HG02852 (cell line): ENCODE measurements around the gene HSD17B12.

Experiments
- ATAC-seq: cut with Tn5 transposase; IDR thresholded peaks from one replicate; pipeline ENCODE4 v1.9.1; 2021; ENCODE audit warnings: mild to moderate bottlenecking, moderate library complexity; ENCODE audit not compliant: unreplicated experiment

Gene HSD17B12

DNA sequence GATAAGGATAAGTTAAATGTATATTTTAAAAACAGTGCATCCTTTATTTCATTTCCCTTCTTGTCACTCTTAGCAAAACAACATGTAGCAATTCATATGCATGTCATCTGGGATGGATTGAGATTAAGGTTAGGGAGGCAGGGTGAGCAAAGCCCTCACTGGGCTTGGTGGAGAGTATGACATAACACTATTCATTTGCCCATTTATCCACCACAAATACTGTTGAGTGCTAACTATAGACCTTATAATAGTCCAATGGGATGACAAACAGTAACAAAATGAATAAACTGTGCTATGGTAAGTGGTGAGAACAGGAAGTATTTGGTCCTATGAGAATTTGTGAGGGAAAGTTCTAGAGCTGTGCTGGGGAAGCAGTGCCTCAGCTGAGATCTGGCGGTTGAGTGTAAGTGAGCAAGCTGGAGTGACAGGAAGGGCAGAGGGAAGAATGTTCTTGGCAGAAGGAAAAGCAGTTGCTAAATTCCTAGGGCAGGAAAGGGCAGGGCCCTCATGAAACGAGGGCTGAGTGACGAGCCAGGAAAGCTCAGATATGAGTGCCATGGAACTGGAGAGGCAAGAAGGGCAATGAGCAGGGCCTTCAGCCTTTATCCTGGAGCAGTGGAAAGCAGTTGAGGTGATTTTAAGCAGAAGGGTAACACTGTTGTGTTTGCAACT lies 6.7 kb downstream of the HSD17B12 start:
- no peak for ATAC-seq

DNA sequence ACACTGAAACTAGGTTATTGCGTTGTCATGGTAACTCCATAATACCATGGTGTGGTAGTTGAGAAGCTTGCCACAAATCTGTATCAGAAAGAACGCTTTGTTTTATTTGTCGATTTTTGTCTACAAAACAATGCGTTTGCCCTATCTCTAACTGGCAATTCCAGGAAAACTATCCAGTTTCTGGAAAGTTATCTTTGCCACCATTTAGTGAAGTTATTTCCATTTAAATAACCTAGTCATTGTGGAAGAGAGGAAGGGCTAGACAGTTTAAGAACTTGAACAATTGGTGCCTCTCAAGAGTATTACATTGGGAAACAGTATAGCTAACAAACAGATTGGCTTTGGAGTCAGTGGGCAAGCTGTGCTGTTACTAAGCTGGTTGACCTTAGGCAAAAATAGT lies 7.9 kb downstream of the HSD17B12 start:
- ATAC-seq = no peak

DNA sequence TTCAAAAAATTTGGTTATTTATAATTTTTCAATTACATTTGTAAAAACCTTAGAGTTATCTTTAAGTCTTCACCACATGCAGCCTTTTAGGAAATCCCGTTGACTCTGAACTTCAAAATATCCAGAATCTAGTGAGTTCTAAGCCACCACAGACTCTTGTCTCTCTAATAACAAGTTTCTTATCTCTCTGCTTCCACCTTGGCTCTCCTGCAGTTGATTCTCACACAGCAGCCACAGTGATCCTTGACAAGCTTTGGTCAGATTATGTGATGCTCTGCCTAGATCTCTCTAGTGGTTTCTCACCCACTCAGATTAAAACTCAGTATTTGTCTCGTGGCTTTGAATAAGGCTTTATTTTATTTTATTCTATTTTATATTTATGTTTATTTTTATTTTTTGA lies 8.6 kb downstream of the HSD17B12 start:
- ATAC-seq = no peak

DNA sequence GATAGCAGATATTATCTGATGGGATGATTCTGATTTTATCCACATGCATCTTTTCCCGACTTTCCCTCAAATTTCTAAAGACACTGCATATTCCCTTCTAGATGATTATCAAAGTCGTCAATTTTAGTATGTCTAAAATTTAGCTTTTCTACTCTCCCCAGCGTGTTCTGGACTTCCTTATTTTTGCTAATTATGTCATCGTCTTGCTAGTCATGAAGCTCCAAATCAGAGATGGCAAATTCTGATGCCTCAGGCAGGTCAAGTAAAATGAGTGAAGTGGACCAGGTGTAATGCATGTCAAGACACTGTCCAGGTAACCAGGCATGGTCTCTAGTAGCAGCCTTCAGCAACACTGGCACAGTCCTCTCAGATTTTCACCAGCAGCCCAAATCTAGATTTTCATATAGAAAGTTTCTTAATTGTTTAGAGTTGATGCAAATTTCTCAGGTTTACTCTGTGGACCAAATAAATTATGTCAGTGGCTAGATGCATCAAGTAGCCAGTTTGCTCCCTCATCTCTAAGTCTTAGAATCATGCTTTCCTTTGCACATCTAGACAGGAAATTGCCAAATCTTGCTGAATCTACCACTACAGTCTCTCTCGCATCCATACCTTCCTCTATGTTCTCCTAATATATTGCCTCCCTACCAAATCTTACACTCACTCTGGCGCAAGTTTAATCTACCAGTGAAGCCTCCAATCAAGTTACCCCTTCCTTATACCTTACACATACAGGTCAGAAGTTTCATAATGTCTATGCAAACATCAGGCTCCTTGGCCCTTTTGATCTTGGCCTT lies 10.6 kb downstream of the HSD17B12 start:
- no peak for ATAC-seq

DNA sequence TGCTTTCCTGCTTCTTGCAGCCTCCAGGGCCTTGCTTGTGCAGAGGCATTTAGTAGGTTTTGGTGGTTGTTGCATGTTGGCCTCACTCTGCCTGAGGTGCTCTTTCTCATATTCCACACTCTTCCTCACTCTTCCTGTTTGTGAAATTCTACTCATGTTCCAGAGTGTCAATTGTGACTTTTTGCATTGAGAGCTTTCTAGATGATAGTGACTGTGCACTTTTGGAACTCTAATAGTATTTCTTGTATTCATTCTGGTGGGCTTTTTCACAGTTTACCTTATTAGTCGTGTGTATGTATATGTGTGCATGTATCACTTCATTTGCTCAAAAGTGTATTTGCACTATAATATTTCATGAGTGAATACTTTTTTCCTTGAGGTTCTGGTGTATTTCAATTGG lies 11.3 kb downstream of the HSD17B12 start:
- ATAC-seq = no peak

DNA sequence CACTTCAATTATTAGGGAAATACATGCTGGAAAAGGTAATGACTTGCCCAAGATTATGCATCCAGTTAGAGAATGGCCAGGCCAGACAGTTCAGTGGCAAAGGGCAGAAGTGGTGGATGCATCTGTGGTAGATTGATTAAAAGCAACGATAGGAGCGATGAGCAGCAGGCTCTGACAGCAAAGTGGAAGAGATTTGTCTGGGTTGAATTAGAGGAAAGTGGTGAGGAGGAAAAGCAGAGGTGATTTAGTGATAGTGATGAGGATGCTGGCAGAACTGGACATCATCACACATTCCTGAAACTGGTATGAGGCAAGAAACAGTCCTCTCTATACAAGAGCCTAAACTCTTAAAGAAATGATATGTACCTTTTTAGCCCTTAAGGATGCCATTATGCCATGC lies 12.5 kb downstream of the HSD17B12 start:
- ATAC-seq = no peak

DNA sequence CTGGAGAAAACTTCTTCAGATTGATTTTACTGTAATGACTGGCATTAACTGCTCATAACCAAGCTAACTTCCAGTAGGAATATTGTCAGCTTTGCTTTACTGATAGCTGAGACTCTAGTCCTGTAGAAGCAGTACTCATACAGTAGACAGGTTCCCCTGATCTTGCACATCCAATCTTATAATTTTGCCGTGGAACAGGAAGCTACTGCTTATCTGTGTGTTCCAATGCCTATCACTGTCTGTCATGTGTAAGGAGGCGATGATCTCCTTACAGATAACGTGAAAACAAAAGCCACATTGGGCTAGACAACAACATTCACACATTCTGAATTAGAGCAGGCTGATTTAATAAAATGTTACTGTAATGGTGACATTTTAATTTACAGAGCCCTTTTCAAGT lies 13.2 kb downstream of the HSD17B12 start:
- no peak for ATAC-seq

DNA sequence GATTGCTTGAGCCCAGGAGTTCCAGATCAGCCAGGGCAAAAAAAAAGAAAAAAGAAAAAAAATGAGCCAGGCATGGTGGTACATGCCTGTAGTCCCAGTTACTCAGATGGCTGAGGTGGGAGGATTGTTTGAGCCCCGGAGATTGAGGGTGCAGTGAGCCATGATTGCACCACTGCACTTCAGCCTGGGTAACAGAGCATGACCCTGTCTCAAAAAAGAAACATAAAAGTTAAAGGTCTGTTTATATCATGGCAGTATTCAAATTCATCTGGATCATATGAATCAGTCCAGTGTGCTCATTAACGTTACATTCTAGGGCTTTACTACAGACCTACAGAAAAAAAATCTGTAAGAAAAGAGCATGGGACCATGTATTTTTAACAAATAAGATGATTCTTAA lies 13.9 kb downstream of the HSD17B12 start:
- ATAC-seq = peak; percentile 81

DNA sequence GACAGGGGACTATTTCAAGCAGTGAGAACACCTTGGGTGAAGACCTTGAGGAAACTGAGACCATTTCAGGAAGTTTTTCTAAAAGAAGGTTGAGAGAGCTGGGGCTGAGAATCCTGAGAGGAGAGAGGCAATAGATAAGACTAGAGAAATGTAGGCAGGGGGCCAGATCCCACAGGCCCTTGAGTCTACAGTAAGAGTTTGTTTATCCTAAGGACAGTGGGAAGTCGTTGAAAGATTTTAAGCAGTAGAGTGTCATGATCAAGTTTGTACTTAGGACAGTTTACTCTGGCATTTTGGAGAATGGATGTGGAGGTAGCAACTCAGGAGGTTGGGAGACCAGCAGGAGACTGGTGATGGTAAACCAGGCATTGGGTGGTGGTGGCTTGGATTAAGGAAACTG lies 17.1 kb downstream of the HSD17B12 start:
- ATAC-seq = no peak

DNA sequence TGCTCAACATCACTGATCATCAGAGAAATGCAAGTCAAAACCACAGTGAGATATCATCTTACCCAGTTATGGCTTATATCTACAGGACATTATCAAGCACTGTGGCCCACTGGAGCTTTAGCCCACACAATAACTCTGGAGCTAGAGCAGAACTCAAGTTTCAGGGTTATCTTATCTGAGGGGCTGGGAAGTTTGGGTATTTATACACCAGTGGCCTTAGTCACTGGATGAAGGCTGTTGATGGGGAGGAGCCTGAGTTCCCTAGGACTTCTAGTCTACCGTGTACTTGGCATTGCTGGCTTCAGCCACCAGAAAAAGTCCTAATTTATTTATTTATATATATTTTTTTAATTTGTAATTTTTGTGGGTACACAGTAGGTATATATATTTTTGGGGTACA lies 19.3 kb downstream of the HSD17B12 start:
- no peak for ATAC-seq

DNA sequence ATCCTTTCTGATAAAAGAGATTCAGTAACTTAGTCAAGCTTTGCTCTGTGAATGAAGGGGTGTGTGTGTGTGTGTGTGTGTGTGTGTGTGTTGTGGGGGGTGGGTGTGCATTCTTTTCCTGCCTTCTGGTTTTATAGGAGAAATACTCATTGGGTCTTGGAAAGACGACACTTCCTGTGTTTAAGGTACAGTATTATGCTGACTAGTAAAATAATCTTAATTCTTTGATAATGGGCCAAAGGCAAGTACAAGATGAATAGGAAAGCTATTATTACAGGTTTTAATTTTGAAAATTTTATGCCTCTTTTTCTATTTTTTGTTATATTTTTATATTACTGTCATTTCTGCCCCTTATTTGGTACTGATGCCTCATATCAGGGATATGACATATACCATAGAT lies 26.1 kb downstream of the HSD17B12 start:
- ATAC-seq = no peak

DNA sequence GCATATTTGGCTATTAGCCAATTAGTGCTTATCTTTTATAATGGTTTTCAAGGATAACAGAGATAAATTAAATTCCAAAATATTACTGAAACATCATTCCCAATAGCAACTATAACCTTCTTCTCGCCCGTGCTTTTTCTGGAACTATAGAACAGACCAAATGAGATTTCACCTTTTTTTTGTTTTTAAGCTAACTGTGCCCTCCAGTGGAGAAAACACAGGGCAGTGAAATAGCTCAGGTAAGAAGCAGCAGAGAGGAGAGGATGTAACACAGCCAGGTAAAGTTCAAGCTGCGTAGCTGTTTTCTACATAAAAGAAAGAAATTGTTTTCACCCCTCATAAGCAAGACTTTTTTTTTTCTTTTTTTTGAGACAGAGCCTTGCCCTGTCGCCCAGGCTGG lies 28.2 kb downstream of the HSD17B12 start:
- ATAC-seq = no peak

DNA sequence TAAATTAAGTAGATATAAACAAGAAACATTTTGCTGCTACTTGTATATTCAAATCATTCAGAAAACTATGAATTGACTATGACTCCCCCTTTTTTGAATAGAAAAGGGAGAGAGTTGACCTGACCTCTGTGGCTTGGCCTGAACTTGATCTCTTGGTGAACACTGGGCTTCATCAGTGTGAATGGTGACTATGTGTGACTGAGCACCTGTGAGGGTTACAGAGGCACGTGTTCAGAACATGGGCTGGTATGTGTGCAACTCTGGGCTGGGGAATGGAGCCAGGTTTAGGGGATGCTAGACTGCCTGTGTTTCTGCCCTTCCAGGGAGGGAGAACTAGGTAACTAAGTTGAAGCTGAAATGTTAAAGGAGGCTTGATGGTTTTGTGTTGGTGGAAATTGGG lies 29.2 kb downstream of the HSD17B12 start:
- no peak for ATAC-seq

DNA sequence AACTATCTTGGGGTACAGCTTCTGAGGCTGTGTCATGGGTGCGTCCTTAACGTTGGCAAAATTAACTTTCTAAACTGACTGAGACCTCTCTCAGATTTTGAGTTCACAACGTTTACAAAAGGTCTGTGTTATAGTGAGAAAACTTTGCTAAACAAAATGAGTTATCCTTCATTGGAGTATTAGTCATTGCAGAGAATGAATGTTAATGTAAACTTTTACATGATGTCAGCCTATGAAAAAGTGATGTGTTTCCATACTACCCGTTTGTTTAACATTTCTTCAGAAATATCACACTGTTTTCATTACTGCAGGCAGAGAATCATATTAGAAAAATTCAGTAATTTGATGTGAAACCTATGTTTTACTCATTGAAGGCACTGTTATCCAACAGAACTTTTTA lies 32.1 kb downstream of the HSD17B12 start:
- ATAC-seq = no peak

DNA sequence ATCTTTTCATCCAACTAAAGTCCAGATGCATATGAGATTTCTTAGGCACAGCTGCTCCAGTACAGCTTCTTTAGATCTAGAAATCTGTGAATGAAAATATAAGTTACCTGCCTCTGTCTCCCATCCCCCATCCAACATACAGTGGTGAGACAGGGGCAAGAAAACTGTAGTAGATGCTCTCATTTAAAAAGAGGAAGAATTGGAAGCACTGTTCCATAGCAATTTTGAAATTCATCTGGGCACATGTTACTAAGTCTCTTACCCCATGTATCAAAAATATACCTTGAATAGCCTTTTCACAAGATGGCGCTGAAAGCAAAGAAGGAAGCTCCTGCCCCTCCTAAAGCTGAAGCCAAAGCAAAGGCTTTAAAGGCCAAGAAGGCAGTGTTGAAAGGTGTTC lies 37.8 kb downstream of the HSD17B12 start:
- ATAC-seq = no peak

DNA sequence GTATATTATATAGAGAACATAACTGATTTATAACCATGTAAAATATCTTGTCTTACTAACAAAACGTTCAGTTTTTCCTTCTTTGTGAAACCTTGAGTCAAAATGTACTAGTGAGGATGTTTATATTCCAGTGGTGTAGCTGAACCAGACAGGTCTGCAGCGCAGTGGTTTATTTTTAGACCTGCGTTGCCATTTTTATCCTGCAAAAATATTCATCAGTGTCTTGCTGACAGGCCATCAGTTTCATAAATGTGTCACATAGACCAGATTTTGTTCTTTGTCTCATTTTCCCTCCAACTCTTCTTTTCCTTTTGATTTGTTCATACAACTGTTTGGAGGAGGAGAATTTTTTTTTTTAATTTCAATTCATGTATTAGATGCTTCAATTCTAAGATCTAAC lies 43.1 kb downstream of the HSD17B12 start:
- ATAC-seq = no peak

DNA sequence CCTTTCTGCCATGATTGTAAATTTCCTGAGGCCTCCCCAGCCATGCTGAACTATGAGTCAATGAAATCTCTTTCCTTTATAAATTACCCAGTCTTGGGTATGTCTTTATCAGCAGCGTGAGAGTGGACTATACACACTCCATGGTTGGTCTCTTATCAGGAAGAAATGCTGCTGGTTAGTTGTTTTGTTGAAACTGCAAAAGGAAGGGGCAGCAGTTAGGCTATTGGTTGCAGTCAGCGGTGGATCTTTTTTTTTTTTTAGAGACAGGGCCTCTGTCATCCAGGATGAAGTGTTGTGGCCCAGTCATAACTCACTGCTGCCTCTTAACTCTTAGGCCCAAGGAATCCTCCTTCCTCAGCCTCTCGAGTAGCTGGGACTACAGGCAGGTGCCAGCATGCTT lies 51.7 kb downstream of the HSD17B12 start:
- no peak for ATAC-seq

DNA sequence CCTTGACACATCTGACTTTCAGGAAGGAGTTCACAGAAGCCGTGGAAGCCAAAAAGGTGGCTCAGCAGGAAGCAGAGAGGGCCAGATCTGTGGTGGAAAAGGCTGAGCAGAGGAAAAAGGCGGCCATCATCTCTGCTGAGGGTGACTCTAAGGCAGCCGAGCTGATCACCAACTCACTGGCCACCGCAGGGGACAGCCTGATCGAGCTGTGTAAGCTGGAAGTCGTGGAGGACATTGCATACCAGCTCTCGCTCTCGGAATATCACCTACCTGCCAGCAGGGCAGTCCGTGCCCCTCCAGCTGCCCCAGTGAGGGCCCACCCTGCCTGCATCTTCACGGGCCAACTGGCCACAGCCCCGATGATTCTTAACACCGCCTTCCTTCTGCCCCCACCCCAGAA lies 53.7 kb downstream of the HSD17B12 start:
- ATAC-seq = no peak

DNA sequence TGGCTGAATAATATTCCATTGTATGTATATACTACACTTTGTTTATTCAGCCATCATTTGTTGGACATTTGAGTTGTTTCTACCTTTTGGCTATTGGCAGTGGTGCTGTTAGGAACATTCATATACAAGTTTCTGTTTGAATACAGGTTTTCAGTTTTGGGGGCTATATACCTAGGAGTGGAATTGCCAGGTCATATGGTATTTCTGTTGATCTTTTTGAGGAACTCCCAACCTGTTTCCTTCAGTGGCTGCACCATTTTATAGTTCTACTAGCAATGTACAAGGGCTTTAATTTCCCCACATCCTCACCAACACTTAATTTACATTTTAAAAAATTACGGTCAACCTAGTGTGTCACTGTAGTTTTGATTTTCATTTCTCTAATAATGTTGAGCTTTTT lies 54.6 kb downstream of the HSD17B12 start:
- no peak for ATAC-seq

DNA sequence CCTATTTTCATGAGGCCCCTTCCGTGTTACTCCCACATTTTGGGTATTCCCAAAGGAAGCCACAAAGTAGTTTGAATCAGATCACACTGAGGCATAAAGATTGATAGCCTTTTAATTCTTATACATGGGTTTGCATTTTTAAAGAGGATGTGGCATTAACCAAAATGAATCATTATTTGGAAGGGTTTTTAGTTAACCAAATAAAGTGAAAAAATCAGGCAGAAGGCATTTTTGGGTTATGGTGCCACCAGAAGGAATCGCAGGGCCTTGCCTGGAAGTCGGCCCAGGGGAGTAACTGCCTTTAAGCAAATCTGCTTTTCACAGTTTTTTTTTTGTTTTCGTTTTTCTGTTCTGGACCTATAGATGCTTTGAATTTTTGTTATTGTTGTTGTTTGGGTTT lies 55.4 kb downstream of the HSD17B12 start:
- ATAC-seq = no peak

DNA sequence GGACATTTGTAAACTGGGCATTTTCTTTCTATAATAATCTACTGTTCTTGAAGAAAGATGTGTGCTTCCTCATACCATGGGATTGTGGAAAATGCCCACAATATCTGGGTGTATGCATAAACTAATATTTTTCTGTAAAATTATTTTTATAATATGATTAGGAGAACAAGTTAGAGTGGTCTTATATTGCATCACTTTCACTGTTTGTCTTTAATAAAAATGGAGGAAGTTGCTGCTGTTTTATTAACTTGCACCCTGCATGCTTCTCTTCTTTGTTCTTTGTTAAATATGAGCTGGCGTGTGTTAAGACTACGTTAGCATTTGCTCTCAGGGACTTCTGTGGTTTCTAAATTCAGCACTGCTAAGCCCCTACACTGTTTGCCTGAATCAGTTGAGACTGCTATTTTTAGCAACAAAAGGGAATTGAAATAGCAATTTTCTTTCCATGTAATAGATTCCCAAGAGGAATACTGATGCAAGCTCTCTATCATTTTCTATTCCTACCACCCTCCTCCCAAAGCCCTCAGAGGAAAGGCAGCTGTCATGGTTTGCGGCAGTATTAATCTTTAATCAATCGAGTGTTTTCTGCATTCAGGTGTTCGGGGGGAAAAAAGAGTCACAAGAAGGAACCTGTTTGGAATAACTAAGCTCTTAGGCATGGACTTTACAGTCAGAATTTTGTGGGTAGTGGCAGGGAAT lies 56.1 kb downstream of the HSD17B12 start:
- ATAC-seq = no peak

DNA sequence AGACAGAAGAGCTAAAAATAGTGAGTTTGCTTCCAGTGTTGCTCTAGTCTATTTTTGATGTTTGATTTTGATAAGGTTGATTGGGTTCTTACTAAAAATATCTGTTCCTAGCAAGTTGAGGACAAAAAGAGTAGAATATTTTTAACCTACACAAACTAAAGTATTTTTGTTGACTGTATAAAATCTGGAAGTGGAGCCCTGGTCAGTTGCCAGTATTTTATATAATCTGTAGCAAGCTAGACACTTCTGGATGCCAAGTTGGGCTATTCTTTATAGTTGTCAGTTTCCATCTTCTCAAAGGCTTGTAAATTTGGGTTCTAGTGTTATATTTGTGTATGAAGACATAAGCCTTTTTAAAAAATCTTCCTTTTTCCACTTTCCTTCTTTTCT lies 56.7 kb downstream of the HSD17B12 start:
- ATAC-seq = no peak
